H54 (cell line): ENCODE results near the gene PHF14.
A peak's percentile ranks its signal among the peaks of the same experiment; 100 is the strongest.
"Not testable (repeated sequence)": the region's sequence is repeated elsewhere in the genome, so short reads cannot be mapped to it uniquely, and the experiment has no call there.

Experiments used
- DNase-seq: peaks from one replicate; pipeline ENCODE4 v3.0.0; 2011; ENCODE audit warnings: low spot score, mixed read lengths; ENCODE audit not compliant: insufficient read length
- FAIRE-seq: peaks from 3 replicates; lab custom pipeline; 2011; peaks lifted over from hg19 to GRCh38; lab: Jason Lieb, UNC
- POLR2A ChIP-seq: IDR thresholded peaks from 2 replicates; pipeline ENCODE4 v1.6.1; 2011; ENCODE audit warnings: low read depth, mild to moderate bottlenecking, low read length

PHF14 gene, protein sequence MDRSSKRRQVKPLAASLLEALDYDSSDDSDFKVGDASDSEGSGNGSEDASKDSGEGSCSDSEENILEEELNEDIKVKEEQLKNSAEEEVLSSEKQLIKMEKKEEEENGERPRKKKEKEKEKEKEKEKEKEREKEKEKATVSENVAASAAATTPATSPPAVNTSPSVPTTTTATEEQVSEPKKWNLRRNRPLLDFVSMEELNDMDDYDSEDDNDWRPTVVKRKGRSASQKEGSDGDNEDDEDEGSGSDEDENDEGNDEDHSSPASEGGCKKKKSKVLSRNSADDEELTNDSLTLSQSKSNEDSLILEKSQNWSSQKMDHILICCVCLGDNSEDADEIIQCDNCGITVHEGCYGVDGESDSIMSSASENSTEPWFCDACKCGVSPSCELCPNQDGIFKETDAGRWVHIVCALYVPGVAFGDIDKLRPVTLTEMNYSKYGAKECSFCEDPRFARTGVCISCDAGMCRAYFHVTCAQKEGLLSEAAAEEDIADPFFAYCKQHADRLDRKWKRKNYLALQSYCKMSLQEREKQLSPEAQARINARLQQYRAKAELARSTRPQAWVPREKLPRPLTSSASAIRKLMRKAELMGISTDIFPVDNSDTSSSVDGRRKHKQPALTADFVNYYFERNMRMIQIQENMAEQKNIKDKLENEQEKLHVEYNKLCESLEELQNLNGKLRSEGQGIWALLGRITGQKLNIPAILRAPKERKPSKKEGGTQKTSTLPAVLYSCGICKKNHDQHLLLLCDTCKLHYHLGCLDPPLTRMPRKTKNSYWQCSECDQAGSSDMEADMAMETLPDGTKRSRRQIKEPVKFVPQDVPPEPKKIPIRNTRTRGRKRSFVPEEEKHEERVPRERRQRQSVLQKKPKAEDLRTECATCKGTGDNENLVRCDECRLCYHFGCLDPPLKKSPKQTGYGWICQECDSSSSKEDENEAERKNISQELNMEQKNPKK

GRCh38 chr7:10973061-10973941 is at the start of gene PHF14:
Gene PHF14 (plus strand): TSS chr7:10973872. CDS start chr7:10974324, 452 bp downstream.
- peak; percentile 100 for FAIRE-seq
- peak; percentile 94 for DNase-seq

GRCh38 chr7:10924370-10924769 is 49.3 kb upstream of the PHF14 start:
- FAIRE-seq (no peak), DNase-seq (no peak)
- TF ChIP-seq POLR2A: no peak

More at GRCh38 chr7:10973061-10973941, at the start of gene PHF14:
- peak; percentile 92 for TF ChIP-seq POLR2A

- not testable (repeated sequence) for FAIRE-seq, DNase-seq
Observed at GRCh38 chr7:10928203-10928602, 45.5 kb upstream of the PHF14 start.

DNA sequence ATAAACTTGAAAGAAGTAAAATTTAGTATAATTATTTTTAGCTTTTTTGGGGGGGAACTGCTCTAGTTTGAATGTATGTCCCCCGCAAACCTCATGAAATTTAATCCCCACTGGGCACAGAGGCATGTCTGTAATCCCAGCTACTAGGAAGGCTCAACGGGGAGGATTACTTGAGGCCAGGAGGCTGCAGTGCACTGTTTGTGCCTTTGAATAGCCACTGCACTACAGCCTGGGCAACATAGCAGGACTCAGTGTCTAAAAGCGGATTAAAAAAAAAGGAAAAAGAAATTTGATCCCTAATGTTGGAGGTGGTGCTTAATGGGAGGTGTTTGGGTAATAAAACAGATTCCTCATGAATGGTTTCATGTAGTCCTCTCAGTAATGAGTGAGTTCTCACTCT is 43.1 kb upstream of the PHF14 start:
- FAIRE-seq (no peak), DNase-seq (no peak)
- no peak for TF ChIP-seq POLR2A

DNA sequence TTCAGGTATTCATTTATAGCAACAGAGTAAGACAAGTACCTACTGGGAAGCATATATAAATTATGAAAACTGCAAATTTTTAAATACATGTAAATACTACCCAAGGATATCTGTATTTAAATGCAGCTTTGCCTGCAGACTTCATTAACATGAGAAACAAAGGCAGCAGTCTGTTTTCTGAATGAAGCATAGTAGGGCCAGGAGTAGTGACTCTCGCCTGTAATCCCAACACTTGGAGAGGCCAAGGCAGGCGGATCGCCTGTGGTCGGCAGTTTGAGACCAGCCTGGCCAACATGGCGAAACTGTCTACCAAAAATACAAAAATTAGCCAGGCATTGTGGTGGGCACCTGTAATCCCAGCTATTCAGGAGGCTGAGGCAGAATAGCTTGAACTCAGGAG is 42.5 kb upstream of the PHF14 start:
- no peak for DNase-seq
- TF ChIP-seq POLR2A: no peak
- no peak for FAIRE-seq

- TF ChIP-seq POLR2A: no peak
Observed at GRCh38 chr7:10934292-10934691, 39.4 kb upstream of the PHF14 start.

DNA sequence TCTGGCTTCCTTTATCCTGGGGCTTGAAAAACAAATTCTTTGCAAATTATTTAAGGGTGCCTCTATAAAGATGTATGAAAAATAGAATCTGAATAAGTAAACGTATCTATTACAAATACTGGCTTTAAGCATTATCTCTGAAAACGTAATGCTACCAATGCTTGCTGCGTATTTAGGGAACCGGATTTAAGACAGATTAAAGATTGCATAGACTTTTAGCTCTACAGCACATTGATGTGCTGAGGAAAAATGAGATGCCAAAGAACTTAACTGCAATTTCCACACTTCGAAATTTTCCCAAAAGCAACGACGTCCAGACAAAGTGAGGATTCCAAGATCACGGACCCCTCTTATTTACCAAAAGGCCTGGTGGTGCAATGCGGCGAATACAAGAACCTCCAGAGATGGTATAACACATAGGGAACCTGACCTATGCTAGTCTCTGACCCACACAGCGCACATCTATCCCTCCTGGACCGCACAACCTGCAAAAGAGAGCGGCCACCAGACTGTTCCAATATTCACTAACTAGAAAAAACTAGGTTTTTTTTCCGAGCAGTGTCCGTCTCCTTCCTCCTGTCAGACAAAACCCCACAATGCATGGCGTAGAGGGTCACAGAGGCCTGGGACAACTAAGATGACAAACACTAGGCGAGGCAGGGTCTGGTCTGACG is 34.3 kb upstream of the PHF14 start:
- no peak for TF ChIP-seq POLR2A
- FAIRE-seq (no peak), DNase-seq (no peak)

More at GRCh38 chr7:10934292-10934691, 39.4 kb upstream of the PHF14 start:
- DNase-seq: no peak
- no peak for FAIRE-seq

DNA sequence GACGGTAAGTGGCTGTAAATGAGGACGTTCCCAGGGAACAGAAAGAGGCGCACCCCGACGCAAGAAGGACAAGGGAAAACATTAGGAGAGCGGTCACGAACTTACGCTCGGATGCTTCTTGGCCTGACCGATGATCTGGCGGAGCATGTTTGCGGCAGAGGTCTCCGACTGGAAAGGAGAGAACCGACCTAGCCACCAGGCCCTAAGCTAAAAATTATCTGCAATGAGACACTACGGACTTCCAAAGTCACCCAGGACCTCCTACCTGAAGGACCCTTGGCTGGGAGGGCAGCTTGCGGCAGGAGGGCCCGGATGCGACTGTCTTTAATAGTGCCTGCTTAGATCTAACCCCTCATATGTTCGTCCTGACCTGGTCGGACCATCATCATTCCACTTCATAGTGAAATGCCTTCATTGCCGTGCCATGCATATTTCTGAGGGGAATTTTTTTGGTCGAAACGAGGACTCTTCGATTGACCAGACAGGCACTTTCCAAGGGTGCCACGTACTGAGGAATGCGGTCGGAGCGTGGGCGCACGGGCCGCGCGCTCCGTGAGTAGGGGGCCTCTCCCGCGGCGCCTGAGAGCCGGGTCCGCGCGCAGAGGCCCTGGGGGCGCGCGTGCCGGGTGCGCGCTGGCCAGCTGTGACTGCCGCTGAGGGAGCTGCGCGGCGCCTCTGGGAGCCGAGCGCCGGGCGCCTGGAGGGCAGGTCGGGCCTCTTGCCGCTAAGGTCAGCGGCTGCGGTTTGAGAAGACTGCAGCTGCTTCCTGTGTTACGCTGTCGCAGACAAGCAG is 33.6 kb upstream of the PHF14 start:
- peak; percentile 95 for TF ChIP-seq POLR2A
- peak; percentile 98 for DNase-seq
- FAIRE-seq: peak; percentile 71

GRCh38 chr7:10940704-10941355 is 32.8 kb upstream of the PHF14 start:
- FAIRE-seq (no peak), DNase-seq (peak; percentile 4)

DNA sequence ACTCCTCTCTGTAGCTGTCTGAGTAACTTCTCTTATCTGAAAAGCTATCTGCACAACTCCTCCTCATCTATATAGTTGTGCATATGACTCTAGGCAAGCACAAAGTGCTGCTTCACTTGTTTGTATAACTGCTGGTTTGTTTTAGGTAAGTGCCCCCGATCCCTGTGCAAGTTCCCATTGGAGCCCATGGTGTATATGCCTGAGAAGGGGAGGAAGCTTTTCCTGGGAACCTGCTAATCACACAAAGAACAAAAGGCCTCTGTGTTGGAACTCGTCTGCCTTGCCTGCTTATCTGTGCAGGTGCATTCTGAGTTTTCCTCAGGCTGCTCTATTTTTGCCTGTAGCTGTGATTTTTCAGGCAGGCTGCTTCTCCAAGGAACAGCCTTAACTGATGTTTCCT is 23.2 kb upstream of the PHF14 start:
- FAIRE-seq (no peak), DNase-seq (no peak)
- TF ChIP-seq POLR2A: no peak

More at GRCh38 chr7:10940704-10941355, 32.8 kb upstream of the PHF14 start:
- no peak for TF ChIP-seq POLR2A

GRCh38 chr7:10950974-10951578 is 22.6 kb upstream of the PHF14 start:
- DNase-seq, FAIRE-seq: not testable (repeated sequence)
